SW 1271 (cell line): ENCODE results near the gene RAB44.

ENCODE experiments used
- DNase-seq, 2 experiments: peaks; one replicate each; lab custom pipeline; 2025; lab: John Stamatoyannopoulos, UW

Gene RAB44

GRCh38 chr6:36666826-36667591 is 30.6 kb upstream of the RAB44 start:
- no peak for DNase-seq

- DNase-seq = no peak
Measured at GRCh38 chr6:36668591-36668990, 29.0 kb upstream of the RAB44 start.

- DNase-seq = no peak
Measured at GRCh38 chr6:36669002-36669401, 28.6 kb upstream of the RAB44 start.

- no peak for DNase-seq
Measured at GRCh38 chr6:36670271-36670670, 27.4 kb upstream of the RAB44 start.

- no peak for DNase-seq
Measured at GRCh38 chr6:36671687-36672375, 25.8 kb upstream of the RAB44 start.

GRCh38 chr6:36673882-36674281 is 23.7 kb upstream of the RAB44 start:
- DNase-seq = no peak

- no peak for DNase-seq
Measured at GRCh38 chr6:36674942-36675341, 22.7 kb upstream of the RAB44 start.

- DNase-seq = no peak
Measured at GRCh38 chr6:36676141-36677058, 21.2 kb upstream of the RAB44 start.

GRCh38 chr6:36677059-36677749 is 20.4 kb upstream of the RAB44 start:
- DNase-seq = no peak

- no peak for DNase-seq
Measured at GRCh38 chr6:36677753-36678487, 19.7 kb upstream of the RAB44 start.

- DNase-seq = peak; percentile 78 to 83
Measured at GRCh38 chr6:36678488-36679042, 19.1 kb upstream of the RAB44 start, which contains the start of gene CDKN1A. Gene CDKN1A (plus strand): TSS chr6:36678714. CDS start chr6:36684102, 5,388 bp downstream.

GRCh38 chr6:36679043-36679833 is 18.4 kb upstream of the RAB44 start:
- peak; percentile 48 to 54 for DNase-seq

GRCh38 chr6:36682328-36683144 is 15.1 kb upstream of the RAB44 start:
- DNase-seq = peak in 1 of 2 experiments; percentile 32

GRCh38 chr6:36683145-36683655 is 14.4 kb upstream of the RAB44 start:
- no peak for DNase-seq

GRCh38 chr6:36683656-36684446 is 13.8 kb upstream of the RAB44 start:
- no peak for DNase-seq

- DNase-seq = no peak
Measured at GRCh38 chr6:36684447-36684812, 13.2 kb upstream of the RAB44 start.

- no peak for DNase-seq
Measured at GRCh38 chr6:36685166-36685924, 12.3 kb upstream of the RAB44 start.
